GM15510 (cell line): ENCODE results near the gene OSBPL5.

Experiments
- POLR2A ChIP-seq: IDR thresholded peaks from 3 replicates; pipeline ENCODE4 v1.6.1; 2011; ENCODE audit warnings: borderline replicate concordance; ENCODE audit not compliant: insufficient read length; ENCODE audit errors: extremely low read depth

OSBPL5 gene

GRCh38 chr11:3191586-3192324, 26.6 kb upstream of the OSBPL5 start:
- no peak for TF ChIP-seq POLR2A

- TF ChIP-seq POLR2A, result no peak
Measured at GRCh38 chr11:3190600-3190999, 25.5 kb upstream of the OSBPL5 start.

- no peak for TF ChIP-seq POLR2A
Measured at GRCh38 chr11:3189886-3190583, 24.9 kb upstream of the OSBPL5 start.

GRCh38 chr11:3189196-3189843, 24.2 kb upstream of the OSBPL5 start:
- TF ChIP-seq POLR2A, result no peak

- TF ChIP-seq POLR2A, result no peak
Measured at GRCh38 chr11:3188496-3189195, 23.5 kb upstream of the OSBPL5 start.

- no peak for TF ChIP-seq POLR2A
Measured at GRCh38 chr11:3186166-3186953, 21.2 kb upstream of the OSBPL5 start.

GRCh38 chr11:3184732-3185347, 19.7 kb upstream of the OSBPL5 start:
- TF ChIP-seq POLR2A, result no peak

- TF ChIP-seq POLR2A, result no peak
Measured at GRCh38 chr11:3183523-3183922, 18.4 kb upstream of the OSBPL5 start.

GRCh38 chr11:3182462-3182852, 17.3 kb upstream of the OSBPL5 start:
- TF ChIP-seq POLR2A, result no peak

GRCh38 chr11:3181725-3182461, 16.8 kb upstream of the OSBPL5 start:
- no peak for TF ChIP-seq POLR2A

GRCh38 chr11:3180869-3181268, 15.8 kb upstream of the OSBPL5 start:
- TF ChIP-seq POLR2A, result no peak

GRCh38 chr11:3178349-3178748, 13.2 kb upstream of the OSBPL5 start:
- no peak for TF ChIP-seq POLR2A

- no peak for TF ChIP-seq POLR2A
Measured at GRCh38 chr11:3177931-3178330, 12.8 kb upstream of the OSBPL5 start.
